Stomach smooth muscle (tissue), 2 donors: ENCODE results near the gene NCOA5.

ENCODE experiments used
- H3K27ac ChIP-seq: one replicate; pipeline ENCODE4 v1.7.0; 2013; ENCODE audit warnings: mild to moderate bottlenecking, low read length, inconsistent platforms
- H3K27me3 ChIP-seq, 2 donors: one replicate each; pipeline ENCODE4 v1.7.0; 2013; ENCODE audit warnings: low read length in 2 of 2; ENCODE audit not compliant: insufficient read depth in 2 of 2, control insufficient read depth in 1 of 2
- H3K36me3 ChIP-seq, 2 donors: one replicate each; pipeline ENCODE4 v1.7.0; 2013; ENCODE audit warnings: low read length in 2 of 2; ENCODE audit not compliant: control insufficient read depth in 2 of 2, insufficient read depth in 2 of 2
- H3K4me1 ChIP-seq: one replicate; pipeline ENCODE4 v1.7.0; 2013; ENCODE audit warnings: low read length; ENCODE audit not compliant: control insufficient read depth, insufficient read depth
- H3K4me3 ChIP-seq, 2 donors: one replicate each; pipeline ENCODE4 v1.7.0; 2013; ENCODE audit warnings: low read length in 2 of 2
- H3K9ac ChIP-seq, 2 donors: one replicate each; pipeline ENCODE4 v1.7.0; 2013; ENCODE audit warnings: low read length in 2 of 2, mild to moderate bottlenecking in 1 of 2
- H3K9me3 ChIP-seq, 2 donors: one replicate each; pipeline ENCODE4 v1.7.0; 2013; ENCODE audit warnings: low read length in 2 of 2; ENCODE audit not compliant: control insufficient read depth in 2 of 2
- donor health status: healthy.
- donor health status: Pancreatic carcinoma.

Gene NCOA5

DNA sequence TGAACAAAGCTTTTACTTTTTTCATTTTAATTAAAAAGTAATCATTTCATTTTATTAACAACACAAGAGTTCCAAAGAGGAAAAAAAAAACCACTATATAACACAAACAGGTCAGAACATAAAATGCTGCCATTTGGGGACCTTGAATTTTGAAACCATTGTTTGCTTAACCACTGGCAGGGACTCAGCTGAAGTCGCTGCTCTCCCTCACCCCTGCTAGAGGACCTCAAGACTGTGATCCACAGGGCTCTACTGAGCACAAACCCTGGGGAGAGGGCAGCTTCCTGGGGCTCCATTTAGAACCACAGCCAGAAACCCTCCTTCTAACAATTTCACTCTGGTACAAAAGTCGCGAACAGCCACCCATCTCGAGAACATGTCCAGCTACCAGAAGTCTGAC is 28.8 kb downstream of the NCOA5 start:
- H3K4me1 ChIP-seq: peaks cover 20% of the 10 kb centered on the region
- H3K9ac ChIP-seq: no peak overlapping the region
- peaks cover 55 to 61% of the 10 kb centered on the region in 2 donors for H3K36me3 ChIP-seq
- H3K4me3 ChIP-seq: no peak overlapping the region
- H3K27ac ChIP-seq: no peak overlapping the region
- peaks cover 16 to 27% of the 10 kb centered on the region in 2 donors for H3K27me3 ChIP-seq
- no peaks in the 10 kb centered on the region for H3K9me3 ChIP-seq

DNA sequence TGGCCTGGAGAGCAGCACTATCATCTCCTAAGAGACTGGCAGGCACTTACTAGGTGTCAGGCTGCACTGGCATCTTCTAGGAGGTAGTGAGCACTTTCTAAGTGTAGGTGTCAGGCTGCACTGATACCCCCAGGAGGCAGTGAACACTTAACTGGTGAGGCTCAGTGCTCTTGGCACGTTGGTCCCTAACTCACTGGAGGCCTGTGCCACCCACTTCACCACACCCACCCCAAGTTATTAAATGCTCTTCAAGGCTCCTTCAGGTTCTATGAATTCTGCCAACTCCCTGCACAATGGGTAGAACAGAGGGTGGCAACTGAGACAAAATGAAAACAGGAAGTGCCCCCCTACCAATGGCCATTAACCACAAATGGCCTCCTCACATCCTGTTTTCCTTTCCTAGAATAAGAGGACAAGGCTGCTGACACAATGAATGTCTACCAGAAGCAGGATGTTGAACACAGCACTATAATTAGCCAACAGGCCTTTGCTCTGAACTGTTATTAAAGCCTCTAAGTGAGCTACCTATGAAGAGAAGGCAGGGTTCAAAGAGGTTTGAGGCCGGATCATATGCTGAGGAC is 29.4 kb downstream of the NCOA5 start:
- Histone ChIP-seq H3K36me3 (peaks cover 49 to 55% of the 10 kb centered on the region in 2 donors), H3K27ac (no peak overlapping the region), H3K27me3 (peaks cover 21 to 32% of the 10 kb centered on the region in 2 donors), H3K9ac (no peak overlapping the region), H3K9me3 (no peaks in the 10 kb centered on the region), H3K4me1 (peaks cover 20% of the 10 kb centered on the region), H3K4me3 (no peak overlapping the region)

DNA sequence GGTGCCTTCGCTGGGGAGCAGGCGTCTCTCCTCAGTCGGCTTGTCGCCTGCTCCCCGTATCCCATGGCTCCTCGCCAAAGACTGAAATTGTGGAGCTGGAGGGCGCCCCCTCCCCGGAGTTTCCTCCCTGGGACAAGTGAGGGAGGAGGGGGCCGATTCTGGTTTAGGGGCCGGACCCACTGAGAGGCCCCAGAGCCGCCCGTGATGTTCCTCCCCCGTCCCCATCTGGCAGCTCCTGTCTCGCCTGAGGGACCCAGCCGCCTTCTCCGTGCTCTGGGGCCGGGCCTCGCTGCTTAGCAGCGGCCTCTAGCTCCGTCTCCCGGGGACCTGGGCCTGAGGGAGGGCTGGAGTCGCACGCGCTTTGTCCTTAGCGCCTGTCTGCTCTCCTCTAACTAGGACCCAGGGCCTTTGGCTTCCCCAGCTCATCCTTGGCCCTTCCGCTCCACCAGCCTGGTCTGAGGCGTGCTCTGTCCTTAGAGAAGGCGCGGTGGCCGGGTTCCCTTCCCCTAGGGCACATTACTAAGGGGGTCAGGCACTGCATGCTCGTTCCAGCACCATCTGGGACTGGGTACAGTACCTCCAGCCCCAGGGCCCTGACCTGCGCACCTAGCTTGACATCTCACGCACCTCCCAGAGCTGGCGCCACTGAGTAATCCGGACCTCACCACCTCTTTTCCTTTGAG is 31.0 kb downstream of the NCOA5 start:
- Histone ChIP-seq H3K36me3 (peaks cover 32 to 39% of the 10 kb centered on the region in 2 donors), H3K4me1 (peaks cover 20% of the 10 kb centered on the region), H3K4me3 (peak overlapping the region in 1 of 2 donors; percentile 58), H3K9me3 (no peaks in the 10 kb centered on the region), H3K9ac (no peak overlapping the region), H3K27me3 (peaks cover 22 to 33% of the 10 kb centered on the region in 2 donors), H3K27ac (no peak overlapping the region)

DNA sequence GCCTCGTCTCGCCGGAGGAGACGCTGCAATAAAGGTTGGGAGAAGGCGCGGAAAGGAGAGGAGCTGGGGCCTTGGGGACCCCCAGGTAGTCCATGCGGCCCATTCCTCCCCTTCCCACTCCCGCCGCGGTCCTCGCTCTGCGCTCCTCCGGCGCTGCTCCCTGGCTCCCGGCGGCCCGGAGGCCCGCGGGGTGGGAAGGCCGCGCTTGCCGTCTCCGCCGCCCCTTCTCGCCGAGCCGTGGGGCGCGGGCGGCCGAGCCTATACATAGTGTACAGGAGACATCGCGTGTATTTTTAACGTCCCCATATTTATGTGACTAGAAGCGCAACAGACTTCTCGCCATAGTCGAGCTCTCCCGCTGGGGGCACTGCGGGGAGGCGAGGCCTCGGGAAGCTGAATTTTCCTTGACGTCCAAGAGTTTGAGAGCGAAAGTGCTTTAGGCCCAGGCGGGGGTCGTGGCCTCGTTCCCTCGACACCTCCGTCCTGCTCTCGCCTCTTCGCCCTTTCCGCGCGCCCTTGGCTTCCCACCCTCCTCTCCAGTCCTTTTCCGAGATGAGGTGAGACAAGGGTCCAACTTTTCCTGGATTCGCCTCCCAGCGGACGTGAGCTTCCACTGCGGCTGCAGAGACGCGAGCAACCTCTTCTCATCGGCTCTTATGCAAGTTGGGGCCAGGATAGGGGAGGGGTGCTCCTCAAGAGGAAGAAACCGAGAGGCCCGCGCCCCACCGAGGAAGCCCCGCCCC is 31.7 kb downstream of the NCOA5 start:
- Histone ChIP-seq H3K36me3 (peaks cover 25 to 32% of the 10 kb centered on the region in 2 donors), H3K27me3 (peaks cover 24 to 33% of the 10 kb centered on the region in 2 donors), H3K9me3 (no peaks in the 10 kb centered on the region), H3K4me1 (peaks cover 20% of the 10 kb centered on the region), H3K4me3 (peak overlapping the region; percentile 27 to 58), H3K27ac (no peak overlapping the region), H3K9ac (no peak overlapping the region)

DNA sequence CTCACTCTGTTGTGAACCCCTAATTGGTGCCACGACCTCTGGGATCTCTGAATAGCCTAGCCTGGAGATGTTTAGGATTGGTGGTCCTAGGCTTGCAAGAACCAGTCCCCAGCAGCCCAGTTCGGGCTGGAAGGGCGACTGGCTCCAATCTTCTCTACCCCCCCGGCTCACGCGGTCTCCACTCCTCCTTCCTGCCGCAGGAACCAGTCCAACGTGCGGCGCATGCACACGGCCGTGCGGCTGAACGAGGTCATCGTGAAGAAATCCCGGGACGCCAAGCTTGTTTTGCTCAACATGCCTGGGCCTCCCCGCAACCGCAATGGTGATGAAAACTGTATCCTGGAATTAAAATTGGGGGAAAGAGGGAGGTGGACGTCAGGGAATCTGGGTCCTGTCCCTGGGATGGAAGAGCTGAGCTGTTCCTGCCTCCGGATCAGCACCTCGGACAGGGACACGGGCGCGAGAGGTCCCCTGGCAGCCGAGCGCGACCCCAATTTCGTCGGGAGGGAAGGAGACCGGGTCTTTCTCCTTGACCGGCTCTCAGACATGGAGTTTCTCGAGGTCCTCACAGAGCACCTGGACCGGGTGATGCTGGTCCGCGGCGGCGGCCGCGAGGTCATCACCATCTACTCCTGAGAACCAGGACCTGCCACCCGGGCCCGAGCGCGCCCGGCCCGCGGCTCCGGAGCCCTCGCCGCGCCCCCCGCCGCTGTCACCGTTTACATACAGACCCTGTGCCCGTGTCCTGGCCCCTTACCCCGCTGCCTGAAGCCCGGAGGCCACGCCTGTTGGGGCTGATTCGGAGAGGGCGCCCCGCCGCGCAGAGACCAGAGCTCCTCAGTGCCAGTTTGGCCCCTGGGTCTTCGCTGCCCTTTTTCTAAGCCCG is 32.5 kb downstream of the NCOA5 start:
- Histone ChIP-seq H3K36me3 (peaks cover 17 to 24% of the 10 kb centered on the region in 2 donors), H3K27me3 (peaks cover 24 to 33% of the 10 kb centered on the region in 2 donors), H3K9ac (no peak overlapping the region), H3K4me1 (peaks cover 17% of the 10 kb centered on the region), H3K4me3 (peak overlapping the region in 1 of 2 donors; percentile 58), H3K27ac (no peak overlapping the region), H3K9me3 (no peaks in the 10 kb centered on the region)

DNA sequence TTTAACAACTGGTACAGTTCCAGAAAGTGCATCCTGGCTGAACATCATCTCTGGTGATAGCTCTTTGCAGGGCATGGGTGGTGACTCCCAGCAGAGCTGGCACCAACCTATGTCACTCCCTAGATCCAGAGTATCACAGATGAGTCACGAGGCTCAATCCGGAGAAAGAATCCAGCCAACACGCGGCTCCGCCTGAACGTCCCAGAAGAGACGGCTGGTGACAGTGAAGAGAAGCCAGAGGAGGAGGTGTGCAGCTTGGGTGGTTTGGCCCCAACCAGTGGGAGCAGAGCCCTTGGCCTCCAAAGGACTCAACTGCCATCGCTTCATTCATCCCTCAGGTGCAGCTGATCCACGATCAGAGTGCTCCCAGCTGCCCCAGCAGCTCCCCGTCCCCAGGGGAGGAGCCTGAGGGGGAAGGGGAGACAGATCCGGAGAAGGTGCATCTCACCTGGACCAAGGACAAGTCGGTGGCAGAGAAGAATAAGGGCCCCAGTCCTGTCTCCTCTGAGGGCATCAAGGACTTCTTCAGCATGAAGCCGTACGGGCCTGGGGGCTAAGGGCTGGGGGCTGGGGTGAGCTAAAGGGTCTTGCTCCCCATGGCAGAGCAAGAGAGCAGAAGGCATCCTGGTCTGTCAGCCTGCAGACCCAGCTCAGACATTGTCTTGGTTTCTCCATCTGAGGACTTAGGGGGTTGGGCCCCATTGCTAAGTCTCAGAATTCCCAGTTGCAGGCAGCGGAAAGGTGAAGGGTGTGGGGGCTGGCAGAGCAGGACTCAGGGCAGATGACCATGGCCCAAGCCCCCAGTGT is 33.5 kb downstream of the NCOA5 start:
- Histone ChIP-seq H3K4me3 (no peak overlapping the region), H3K4me1 (peaks cover 16% of the 10 kb centered on the region), H3K36me3 (peaks cover 10 to 14% of the 10 kb centered on the region in 2 donors), H3K27me3 (peaks cover 26 to 33% of the 10 kb centered on the region in 2 donors), H3K9me3 (no peaks in the 10 kb centered on the region), H3K9ac (no peak overlapping the region), H3K27ac (no peak overlapping the region)

DNA sequence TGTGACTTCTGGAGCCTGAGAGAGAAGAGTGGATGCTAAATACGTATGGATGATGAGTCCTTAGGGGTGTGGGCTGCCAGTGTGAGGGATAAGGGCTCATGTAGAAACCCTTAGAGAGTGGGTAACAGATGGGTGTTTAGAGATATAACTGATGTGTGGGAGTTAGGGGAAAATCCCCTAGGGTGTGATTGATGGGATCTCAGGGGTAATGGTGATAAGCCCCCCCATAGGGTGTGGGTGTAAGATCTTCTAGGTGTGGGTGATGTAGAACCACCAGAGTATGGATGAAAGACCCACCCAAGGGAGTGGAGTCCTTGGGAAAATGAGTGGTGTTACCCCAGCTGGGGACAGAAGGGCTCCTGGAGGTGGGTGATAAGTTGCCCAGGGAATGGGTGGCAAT is 34.5 kb downstream of the NCOA5 start:
- Histone ChIP-seq H3K9ac (no peak overlapping the region), H3K4me3 (no peak overlapping the region), H3K36me3 (peaks cover 2 to 6% of the 10 kb centered on the region in 2 donors), H3K27me3 (peaks cover 26 to 33% of the 10 kb centered on the region in 2 donors), H3K4me1 (peaks cover 16% of the 10 kb centered on the region), H3K27ac (no peak overlapping the region), H3K9me3 (no peaks in the 10 kb centered on the region)

DNA sequence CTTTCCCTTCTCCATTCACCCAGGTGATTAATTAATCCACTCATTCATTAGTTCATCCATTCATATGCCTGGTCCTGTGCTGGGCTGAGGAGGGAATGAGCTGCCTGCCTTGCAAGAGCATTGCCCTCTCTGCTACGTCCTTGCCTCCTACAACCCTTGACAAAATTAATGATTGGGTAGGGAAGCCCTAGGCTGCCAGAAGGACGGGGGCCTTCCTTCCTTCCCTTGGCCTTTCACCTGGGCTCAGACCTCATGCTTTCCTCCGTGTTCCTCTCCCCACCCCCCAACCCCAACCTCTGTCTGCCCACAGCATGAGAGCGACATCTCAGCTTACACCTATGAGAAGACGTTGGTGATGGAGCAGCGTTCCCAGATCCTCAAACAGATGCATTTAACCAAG is 35.2 kb downstream of the NCOA5 start:
- peaks cover 26 to 33% of the 10 kb centered on the region in 2 donors for H3K27me3 ChIP-seq
- no peaks in the 10 kb centered on the region for H3K9me3 ChIP-seq
- no peak overlapping the region for H3K9ac ChIP-seq
- no peak overlapping the region for H3K27ac ChIP-seq
- peaks cover 16% of the 10 kb centered on the region for H3K4me1 ChIP-seq
- H3K36me3 ChIP-seq: peaks cover 0 to 3% of the 10 kb centered on the region in 2 donors
- no peak overlapping the region for H3K4me3 ChIP-seq

DNA sequence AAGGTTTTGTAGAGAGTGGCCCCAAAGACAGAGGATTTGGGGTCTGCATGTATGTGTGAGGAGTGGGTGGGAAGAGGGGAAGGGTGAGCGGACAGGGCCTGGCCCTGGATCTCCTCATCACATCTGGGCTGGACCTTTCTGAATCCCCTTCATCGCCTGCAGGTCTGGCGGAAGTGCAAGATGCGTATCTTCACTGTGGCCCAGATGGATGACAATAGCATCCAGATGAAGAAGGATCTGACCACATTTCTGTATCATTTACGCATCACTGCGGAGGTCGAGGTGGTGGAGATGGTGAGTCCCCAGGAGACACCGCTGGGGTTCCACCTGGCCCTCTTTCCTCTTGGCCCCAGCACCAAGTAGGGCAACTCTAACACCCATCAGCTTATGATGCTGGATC is 36.3 kb downstream of the NCOA5 start:
- Histone ChIP-seq H3K36me3 (no peaks in the 10 kb centered on the region), H3K4me1 (peaks cover 11% of the 10 kb centered on the region), H3K27ac (no peak overlapping the region), H3K4me3 (no peak overlapping the region), H3K9me3 (no peaks in the 10 kb centered on the region), H3K9ac (no peak overlapping the region), H3K27me3 (peaks cover 26 to 30% of the 10 kb centered on the region in 2 donors)
